Measurements from ENCODE around the gene UBR4.

The UBR4 gene

DNA sequence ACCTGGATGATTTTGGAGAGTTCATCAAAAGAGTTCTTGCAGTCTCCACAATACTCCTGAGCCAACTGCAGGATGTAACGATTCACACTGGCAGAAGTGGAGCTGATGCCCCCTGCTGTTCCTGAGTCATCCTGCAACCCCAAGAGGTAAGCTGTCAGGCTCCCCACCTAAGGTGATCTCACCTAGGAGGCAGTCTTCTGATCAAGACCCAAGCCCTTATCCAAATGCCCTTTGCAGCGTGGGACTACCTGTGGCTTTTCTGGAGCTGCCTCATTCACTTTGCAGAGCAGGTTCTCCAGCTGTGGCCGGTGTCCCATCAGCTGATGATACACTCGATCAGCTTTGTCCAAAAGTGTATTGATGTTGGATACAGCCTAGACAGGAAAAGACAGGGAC, 96.4 kb downstream of the UBR4 start:
- H3K4me3 ChIP-seq (ENCODE audit: low read length), result no peak overlapping the region
- no peak for DNase-seq (ENCODE audit: low read depth)
- TF ChIP-seq, protein P1, sequence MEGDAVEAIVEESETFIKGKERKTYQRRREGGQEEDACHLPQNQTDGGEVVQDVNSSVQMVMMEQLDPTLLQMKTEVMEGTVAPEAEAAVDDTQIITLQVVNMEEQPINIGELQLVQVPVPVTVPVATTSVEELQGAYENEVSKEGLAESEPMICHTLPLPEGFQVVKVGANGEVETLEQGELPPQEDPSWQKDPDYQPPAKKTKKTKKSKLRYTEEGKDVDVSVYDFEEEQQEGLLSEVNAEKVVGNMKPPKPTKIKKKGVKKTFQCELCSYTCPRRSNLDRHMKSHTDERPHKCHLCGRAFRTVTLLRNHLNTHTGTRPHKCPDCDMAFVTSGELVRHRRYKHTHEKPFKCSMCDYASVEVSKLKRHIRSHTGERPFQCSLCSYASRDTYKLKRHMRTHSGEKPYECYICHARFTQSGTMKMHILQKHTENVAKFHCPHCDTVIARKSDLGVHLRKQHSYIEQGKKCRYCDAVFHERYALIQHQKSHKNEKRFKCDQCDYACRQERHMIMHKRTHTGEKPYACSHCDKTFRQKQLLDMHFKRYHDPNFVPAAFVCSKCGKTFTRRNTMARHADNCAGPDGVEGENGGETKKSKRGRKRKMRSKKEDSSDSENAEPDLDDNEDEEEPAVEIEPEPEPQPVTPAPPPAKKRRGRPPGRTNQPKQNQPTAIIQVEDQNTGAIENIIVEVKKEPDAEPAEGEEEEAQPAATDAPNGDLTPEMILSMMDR (conservative IDR thresholded peaks at IDR 0.05; ENCODE audit: low read depth, low read length), result peak; percentile 76

- TF ChIP-seq, protein P1 (conservative IDR thresholded peaks at IDR 0.05; ENCODE audit: low read depth, low read length), result no peak
- DNase-seq (ENCODE audit: low read depth), result no peak
- H3K4me3 ChIP-seq (ENCODE audit: low read length), result no peak overlapping the region
Observed at GRCh38 chr1:19112891-19113696, 97.0 kb downstream of the UBR4 start.

- TF ChIP-seq, protein P1 (conservative IDR thresholded peaks at IDR 0.05; ENCODE audit: low read depth, low read length), result no peak
- no peak for DNase-seq (ENCODE audit: low read depth)
- H3K4me3 ChIP-seq (ENCODE audit: low read length), result no peak overlapping the region
Observed at GRCh38 chr1:19110257-19110927, 99.7 kb downstream of the UBR4 start.

GRCh38 chr1:19109545-19109944, 100.5 kb downstream of the UBR4 start:
- no peak for DNase-seq (ENCODE audit: low read depth)
- TF ChIP-seq, protein P1 (conservative IDR thresholded peaks at IDR 0.05; ENCODE audit: low read depth, low read length), result no peak
- H3K4me3 ChIP-seq (ENCODE audit: low read length), result no peak overlapping the region

- no peak overlapping the region for H3K4me3 ChIP-seq (ENCODE audit: low read length)
- no peak for DNase-seq (ENCODE audit: low read depth)
- TF ChIP-seq, protein P1 (conservative IDR thresholded peaks at IDR 0.05; ENCODE audit: low read depth, low read length), result no peak
Observed at GRCh38 chr1:19101244-19101643, 108.8 kb downstream of the UBR4 start.

GRCh38 chr1:19100028-19100427, 110.0 kb downstream of the UBR4 start:
- no peak for DNase-seq (ENCODE audit: low read depth)
- H3K4me3 ChIP-seq (ENCODE audit: low read length), result no peak overlapping the region
- TF ChIP-seq, protein P1 (conservative IDR thresholded peaks at IDR 0.05; ENCODE audit: low read depth, low read length), result no peak

- DNase-seq (ENCODE audit: low read depth), result no peak
- no peak overlapping the region for H3K4me3 ChIP-seq (ENCODE audit: low read length)
- TF ChIP-seq, protein P1 (conservative IDR thresholded peaks at IDR 0.05; ENCODE audit: low read depth, low read length), result no peak
Observed at GRCh38 chr1:19096990-19097389, 113.1 kb downstream of the UBR4 start.

All from retinal pigment epithelial cell (primary cell).